Esophagus (tissue), 2 donors: Measurements from ENCODE around the gene SRPK3. TPM values are rescaled to one million over a fixed set of nuclear protein-coding genes. Genes with fewer than 3 reads are reported as not detected.

ENCODE experiments used
- H3K27ac ChIP-seq, 2 donors: one replicate each; pipeline ENCODE4 v1.5.1; 2013; ENCODE audit warnings: low read depth in 2 of 2, mild to moderate bottlenecking in 2 of 2, inconsistent platforms in 1 of 2, low read length in 1 of 2, moderate library complexity in 1 of 2
- H3K27me3 ChIP-seq, 2 donors: one replicate each; pipeline ENCODE4 v1.6.1; 2013; ENCODE audit warnings: low read length in 2 of 2, control low read depth in 1 of 2, mild to moderate bottlenecking in 1 of 2; ENCODE audit not compliant: insufficient read depth in 2 of 2, control insufficient read depth in 1 of 2
- H3K36me3 ChIP-seq, 2 donors: one replicate each; pipeline ENCODE4 v1.6.1; 2013; ENCODE audit warnings: low read length in 1 of 2; ENCODE audit not compliant: control insufficient read depth in 2 of 2, insufficient read depth in 2 of 2
- H3K4me1 ChIP-seq, 2 donors: one replicate each; pipeline ENCODE4 v1.6.1; 2013; ENCODE audit warnings: low read length in 1 of 2; ENCODE audit not compliant: control insufficient read depth in 2 of 2, insufficient read depth in 2 of 2
- H3K4me3 ChIP-seq, 2 donors: one replicate each; pipeline ENCODE4 v1.5.1; 2013; ENCODE audit warnings: low read length in 2 of 2, mild to moderate bottlenecking in 2 of 2, low read depth in 1 of 2, moderate library complexity in 1 of 2
- H3K9me3 ChIP-seq, 2 donors: one replicate each; pipeline ENCODE4 v1.6.1; 2013; ENCODE audit warnings: mild to moderate bottlenecking in 2 of 2, low read depth in 1 of 2, low read length in 1 of 2, moderate library complexity in 1 of 2; ENCODE audit not compliant: control insufficient read depth in 2 of 2, insufficient read depth in 1 of 2
- WGBS, 2 donors: extraction: QIAGEN DNeasy Blood & Tissue Kit; methylation state at CpG; one replicate each; pipeline ENCODE4 v1.1.7; 2013; 5-methylcytosine and 5-hydroxymethylcytosine counted together
- polyA plus RNA-seq, 2 donors: library from polyadenylated mRNA; stranded (reverse); fragments of 200-250 nt; gene quantifications; one replicate each; pipeline ENCODE4 v1.2.3, GENCODE V29; 2013
- donor health status: healthy with polysubstance abuse.
- donor health status: Bipolar disorder and iron deficiency.

Gene SRPK3
- polyA plus RNA-seq, 2 donors = 0.15 to 0.35 TPM

GRCh38 chrX:153774576-153775292, 6.1 kb upstream of the SRPK3 start:
- Histone ChIP-seq H3K27me3 (no peaks in the 10 kb centered on the region), H3K27ac (no peak overlapping the region), H3K9me3 (no peaks in the 10 kb centered on the region), H3K36me3 (peaks cover 0 to 6% of the 10 kb centered on the region in 2 donors), H3K4me3 (no peak overlapping the region), H3K4me1 (no peaks in the 10 kb centered on the region)
- 90 to 91% methylated on average over 37 of the region's 37 CpGs for WGBS, 2 donors

- Histone ChIP-seq H3K27me3 (no peaks in the 10 kb centered on the region), H3K36me3 (peaks cover 0 to 6% of the 10 kb centered on the region in 2 donors)
- 95% methylated on average over 39 to 42 of the region's 42 CpGs for WGBS, 2 donors
Measured at GRCh38 chrX:153775293-153776119, 5.3 kb upstream of the SRPK3 start.

GRCh38 chrX:153776120-153776599, 4.7 kb upstream of the SRPK3 start:
- H3K27me3 ChIP-seq = no peaks in the 10 kb centered on the region
- WGBS, 2 donors = 67 to 73% methylated on average over 14 to 15 of the region's 20 CpGs
- H3K4me3 ChIP-seq = no peak overlapping the region
- no peak overlapping the region for H3K27ac ChIP-seq
- no peaks in the 10 kb centered on the region for H3K4me1 ChIP-seq
- H3K9me3 ChIP-seq = no peaks in the 10 kb centered on the region
- H3K36me3 ChIP-seq = peaks cover 0 to 6% of the 10 kb centered on the region in 2 donors

More at GRCh38 chrX:153775293-153776119, 5.3 kb upstream of the SRPK3 start:
- H3K9me3 ChIP-seq = no peaks in the 10 kb centered on the region
- no peak overlapping the region for H3K27ac ChIP-seq
- no peaks in the 10 kb centered on the region for H3K4me1 ChIP-seq
- no peak overlapping the region for H3K4me3 ChIP-seq

- no peak overlapping the region for H3K27ac ChIP-seq
- H3K9me3 ChIP-seq = no peaks in the 10 kb centered on the region
- H3K27me3 ChIP-seq = no peaks in the 10 kb centered on the region
- H3K36me3 ChIP-seq = peaks cover 0 to 3% of the 10 kb centered on the region in 2 donors
- no peak overlapping the region for H3K4me3 ChIP-seq
- no peaks in the 10 kb centered on the region for H3K4me1 ChIP-seq
- WGBS, 2 donors = 83 to 100% methylated on average over 2 to 7 of the region's 22 CpGs
Measured at GRCh38 chrX:153776611-153777045, 4.2 kb upstream of the SRPK3 start.

GRCh38 chrX:153777261-153778090, 3.4 kb upstream of the SRPK3 start:
- Histone ChIP-seq H3K4me3 (no peak overlapping the region), H3K4me1 (no peaks in the 10 kb centered on the region), H3K36me3 (peaks cover 0 to 3% of the 10 kb centered on the region in 2 donors), H3K9me3 (no peaks in the 10 kb centered on the region), H3K27me3 (no peaks in the 10 kb centered on the region), H3K27ac (no peak overlapping the region)
- 84 to 85% methylated on average over 32 to 34 of the region's 34 CpGs for WGBS, 2 donors

- Histone ChIP-seq H3K36me3 (peaks cover 0 to 3% of the 10 kb centered on the region in 2 donors), H3K4me1 (no peaks in the 10 kb centered on the region), H3K27ac (no peak overlapping the region), H3K4me3 (no peak overlapping the region), H3K27me3 (no peaks in the 10 kb centered on the region), H3K9me3 (no peaks in the 10 kb centered on the region)
- 52 to 75% methylated on average over 17 of the region's 17 CpGs for WGBS, 2 donors
Measured at GRCh38 chrX:153778181-153778580, 2.7 kb upstream of the SRPK3 start.

- WGBS, 2 donors = 47 to 61% methylated on average over 16 of the region's 16 CpGs
- Histone ChIP-seq H3K9me3 (no peaks in the 10 kb centered on the region), H3K4me1 (no peaks in the 10 kb centered on the region), H3K4me3 (no peak overlapping the region), H3K36me3 (peaks cover 0 to 3% of the 10 kb centered on the region in 2 donors), H3K27me3 (no peaks in the 10 kb centered on the region), H3K27ac (no peak overlapping the region)
Measured at GRCh38 chrX:153778684-153779101, 2.1 kb upstream of the SRPK3 start.

- H3K36me3 ChIP-seq = peaks cover 0 to 4% of the 10 kb centered on the region in 2 donors
- H3K9me3 ChIP-seq = no peaks in the 10 kb centered on the region
- H3K27me3 ChIP-seq = no peaks in the 10 kb centered on the region
- 77 to 81% methylated on average over 18 of the region's 18 CpGs for WGBS, 2 donors
- H3K4me3 ChIP-seq = no peak overlapping the region
- H3K4me1 ChIP-seq = no peaks in the 10 kb centered on the region
- no peak overlapping the region for H3K27ac ChIP-seq
Measured at GRCh38 chrX:153779891-153780677, 757 bp upstream of the SRPK3 start.
